GM12892 (cell line): Measurements from ENCODE around the gene ANG.

Experiments used
- POLR2A ChIP-seq: IDR thresholded peaks from 2 replicates; pipeline ENCODE4 v1.6.1; 2011; ENCODE audit warnings: low read depth, low read length, control low read depth
- POLR2AphosphoS5 ChIP-seq: IDR thresholded peaks from 2 replicates; pipeline ENCODE4 v1.6.1; 2011; ENCODE audit warnings: low read depth, low read length, control low read depth

GRCh38 chr14:20675669-20676068, 12.9 kb upstream of the ANG start:
- TF ChIP-seq POLR2A: no peak
- TF ChIP-seq POLR2AphosphoS5: no peak
